ENCODE results near the gene ZBTB43.

ZBTB43 gene

GRCh38 chr9:126788046-126788445 lies 16.8 kb upstream of the ZBTB43 start:
- no peaks in the 10 kb centered on the region for H3K79me2 ChIP-seq (ENCODE audit: insufficient read depth, low read length)
- no peaks in the 10 kb centered on the region for H3K9me3 ChIP-seq (ENCODE audit: insufficient read depth, low read length)
- no peaks in the 10 kb centered on the region for H3K36me3 ChIP-seq (ENCODE audit: low read length)
- no peaks in the 10 kb centered on the region for H4K20me1 ChIP-seq (ENCODE audit: low read depth, low read length)
- H3K4me2 ChIP-seq (ENCODE audit: low read depth, low read length, poor library complexity, severe bottlenecking): no peak overlapping the region
- no peak overlapping the region for H3K27ac ChIP-seq (ENCODE audit: low read depth, low read length)
- no peaks in the 10 kb centered on the region for H3K9me2 ChIP-seq (replicated peaks; ENCODE audit: insufficient read depth, low read length)
- H2AFZ ChIP-seq (ENCODE audit: low read depth, low read length, severe bottlenecking): no peak overlapping the region
- no peaks in the 10 kb centered on the region for H3F3A ChIP-seq (ENCODE audit: insufficient read depth)
- H3K27me3 ChIP-seq (ENCODE audit: low read length): no peaks in the 10 kb centered on the region
- no peak overlapping the region for H3K9ac ChIP-seq (ENCODE audit: low read length)
- no peak overlapping the region for H3K4me3 ChIP-seq (ENCODE audit: insufficient read depth, low read length, poor library complexity, severe bottlenecking)
- no peak for TF ChIP-seq CTCF (IDR thresholded peaks at IDR 0.05; ENCODE audit: insufficient read depth, low read length, poor library complexity, severe bottlenecking)
- no peak for TF ChIP-seq EZH2phosphoT487 (conservative IDR thresholded peaks at IDR 0.05; ENCODE audit: low read length)

- H4K20me1 ChIP-seq (ENCODE audit: low read depth, low read length): no peaks in the 10 kb centered on the region
- no peak overlapping the region for H3K4me3 ChIP-seq (ENCODE audit: insufficient read depth, low read length, poor library complexity, severe bottlenecking)
- H3K27ac ChIP-seq (ENCODE audit: low read depth, low read length): no peak overlapping the region
- no peaks in the 10 kb centered on the region for H3K9me3 ChIP-seq (ENCODE audit: insufficient read depth, low read length)
- H3K4me2 ChIP-seq (ENCODE audit: low read depth, low read length, poor library complexity, severe bottlenecking): no peak overlapping the region
- no peak overlapping the region for H2AFZ ChIP-seq (ENCODE audit: low read depth, low read length, severe bottlenecking)
- no peaks in the 10 kb centered on the region for H3K36me3 ChIP-seq (ENCODE audit: low read length)
- H3F3A ChIP-seq (ENCODE audit: insufficient read depth): no peaks in the 10 kb centered on the region
- H3K9me2 ChIP-seq (replicated peaks; ENCODE audit: insufficient read depth, low read length): no peaks in the 10 kb centered on the region
- TF ChIP-seq CTCF (IDR thresholded peaks at IDR 0.05; ENCODE audit: insufficient read depth, low read length, poor library complexity, severe bottlenecking) (no peak), EZH2phosphoT487 (conservative IDR thresholded peaks at IDR 0.05; ENCODE audit: low read length) (no peak)
- no peaks in the 10 kb centered on the region for H3K79me2 ChIP-seq (ENCODE audit: insufficient read depth, low read length)
- H3K9ac ChIP-seq (ENCODE audit: low read length): no peak overlapping the region
- H3K27me3 ChIP-seq (ENCODE audit: low read length): no peaks in the 10 kb centered on the region
Measured at GRCh38 chr9:126788634-126789349, 16.0 kb upstream of the ZBTB43 start.

DNA sequence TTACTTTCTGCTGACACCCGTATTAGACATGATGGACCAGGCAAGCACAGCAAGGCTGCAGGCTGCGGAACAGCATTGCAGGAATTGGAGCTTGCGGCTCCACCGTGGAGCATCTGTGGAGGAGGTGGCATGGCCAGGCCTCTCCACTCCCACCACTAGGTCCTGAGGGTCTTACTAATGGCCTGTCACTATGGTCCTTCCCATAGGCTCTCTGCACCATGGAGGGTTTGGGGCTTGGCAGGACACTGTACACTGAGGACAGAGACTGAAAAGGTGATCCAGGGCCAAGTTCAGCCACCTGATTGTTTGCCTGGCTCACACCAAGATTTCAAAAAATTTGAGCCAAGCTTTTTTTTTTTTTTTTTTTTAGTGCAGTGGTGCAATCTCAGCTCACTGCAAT lies 14.3 kb upstream of the ZBTB43 start:
- H3K9me2 ChIP-seq (replicated peaks; ENCODE audit: insufficient read depth, low read length): no peaks in the 10 kb centered on the region
- H3K9ac ChIP-seq (ENCODE audit: low read length): no peak overlapping the region
- H3K4me3 ChIP-seq (ENCODE audit: insufficient read depth, low read length, poor library complexity, severe bottlenecking): no peak overlapping the region
- no peaks in the 10 kb centered on the region for H3K79me2 ChIP-seq (ENCODE audit: insufficient read depth, low read length)
- no peak for TF ChIP-seq EZH2phosphoT487 (conservative IDR thresholded peaks at IDR 0.05; ENCODE audit: low read length)
- TF ChIP-seq CTCF (IDR thresholded peaks at IDR 0.05; ENCODE audit: insufficient read depth, low read length, poor library complexity, severe bottlenecking): no peak
- no peaks in the 10 kb centered on the region for H3K27me3 ChIP-seq (ENCODE audit: low read length)
- H4K20me1 ChIP-seq (ENCODE audit: low read depth, low read length): no peaks in the 10 kb centered on the region
- H3K36me3 ChIP-seq (ENCODE audit: low read length): no peaks in the 10 kb centered on the region
- H3F3A ChIP-seq (ENCODE audit: insufficient read depth): no peaks in the 10 kb centered on the region
- H3K9me3 ChIP-seq (ENCODE audit: insufficient read depth, low read length): no peaks in the 10 kb centered on the region
- no peak overlapping the region for H3K4me2 ChIP-seq (ENCODE audit: low read depth, low read length, poor library complexity, severe bottlenecking)
- H3K27ac ChIP-seq (ENCODE audit: low read depth, low read length): no peak overlapping the region
- no peak overlapping the region for H2AFZ ChIP-seq (ENCODE audit: low read depth, low read length, severe bottlenecking)
